Adipose tissue (tissue), 3 donors: ENCODE data around the gene ACAP2. TPM values are rescaled to one million over a fixed set of nuclear protein-coding genes. Genes with fewer than 3 reads are reported as not detected.
"Not testable (repeated sequence)": the region's sequence is repeated elsewhere in the genome, so short reads cannot be mapped to it uniquely, and the experiment has no call there.

ENCODE experiments used
- H3K27ac ChIP-seq: one replicate; pipeline ENCODE4 v1.5.1; 2013; ENCODE audit warnings: low read depth, low read length
- WGBS, 3 donors: extraction: QIAGEN DNeasy Blood & Tissue Kit; methylation state at CpG; one replicate each; pipeline ENCODE4 v1.1.7; 2013; 5-methylcytosine and 5-hydroxymethylcytosine counted together
- polyA plus RNA-seq, 3 donors: library from polyadenylated mRNA; stranded (reverse); fragments of 200-250 nt; gene quantifications; one replicate each; pipeline ENCODE4 v1.2.3, GENCODE V29; 2013
- donor health status: healthy with polysubstance abuse.
- donor health status: Bipolar disorder and iron deficiency.
- donor health status: healthy.

Gene ACAP2
- polyA plus RNA-seq, 3 donors = 4.6 to 11.9 (median 9.9) TPM

- H3K27ac ChIP-seq = no peak overlapping the region
- WGBS, 3 donors = 85 to 92% (median 92%) methylated on average over 5 of the region's 5 CpGs
These were observed 40.9 kb downstream of the ACAP2 start for GRCh38 chr3:195401943-195402342.

- 87 to 95% (median 90%) methylated on average over 6 of the region's 6 CpGs for WGBS, 3 donors
- H3K27ac ChIP-seq = not testable (repeated sequence)
These were observed 44.4 kb downstream of the ACAP2 start for GRCh38 chr3:195398460-195398859.

GRCh38 chr3:195397524-195397923 lies 45.3 kb downstream of the ACAP2 start:
- H3K27ac ChIP-seq = no peak overlapping the region
- 63 to 78% (median 77%) methylated on average over 3 of the region's 3 CpGs for WGBS, 3 donors

GRCh38 chr3:195395208-195395816 lies 47.5 kb downstream of the ACAP2 start:
- WGBS, 3 donors = 94 to 99% (median 97%) methylated on average over 4 of the region's 4 CpGs
- no peak overlapping the region for H3K27ac ChIP-seq

GRCh38 chr3:195394700-195395099 lies 48.1 kb downstream of the ACAP2 start:
- WGBS, 3 donors = 73 to 87% (median 83%) methylated on average over 3 of the region's 3 CpGs
- H3K27ac ChIP-seq = no peak overlapping the region

- 88 to 95% (median 90%) methylated on average over 7 of the region's 7 CpGs for whole genome bisulfite sequencing, 3 donors
- no peak overlapping the region for H3K27ac ChIP-seq
These were observed 48.8 kb downstream of the ACAP2 start for GRCh38 chr3:195394024-195394423.

- WGBS, 3 donors = 73 to 98% (median 90%) methylated on average over 2 of the region's 2 CpGs
- H3K27ac ChIP-seq = no peak overlapping the region
These were observed 54.4 kb downstream of the ACAP2 start for GRCh38 chr3:195388380-195388779.

- no peak overlapping the region for H3K27ac ChIP-seq
- WGBS, 3 donors = 93 to 97% (median 96%) methylated on average over 3 of the region's 3 CpGs
These were observed 56.1 kb downstream of the ACAP2 start for GRCh38 chr3:195386739-195387138.

- 45 to 74% (median 50%) methylated on average over 2 of the region's 2 CpGs for WGBS, 3 donors
- no peak overlapping the region for H3K27ac ChIP-seq
These were observed 57.3 kb downstream of the ACAP2 start for GRCh38 chr3:195385526-195385925.

GRCh38 chr3:195384952-195385351 lies 57.9 kb downstream of the ACAP2 start:
- H3K27ac ChIP-seq = no peak overlapping the region
- 97 to 100% (median 98%) methylated on average over 1 of the region's 1 CpG for WGBS, 3 donors

- WGBS, 3 donors = 98% methylated on average over 7 of the region's 7 CpGs
These were observed 70.6 kb downstream of the ACAP2 start for GRCh38 chr3:195372220-195372619.

GRCh38 chr3:195366200-195366925 lies 76.5 kb downstream of the ACAP2 start:
- 96 to 98% (median 97%) methylated on average over 5 of the region's 5 CpGs for WGBS, 3 donors
- H3K27ac ChIP-seq = no peak overlapping the region

More at GRCh38 chr3:195372220-195372619, 70.6 kb downstream of the ACAP2 start:
- H3K27ac ChIP-seq = no peak overlapping the region

- 88 to 99% (median 97%) methylated on average over 2 of the region's 2 CpGs for WGBS, 3 donors
- no peak overlapping the region for H3K27ac ChIP-seq
These were observed 77.4 kb downstream of the ACAP2 start for GRCh38 chr3:195365371-195365770.

GRCh38 chr3:195357797-195358196 lies 85.0 kb downstream of the ACAP2 start:
- H3K27ac ChIP-seq = not testable (repeated sequence)
- WGBS, 3 donors = 61 to 82% (median 77%) methylated on average over 2 of the region's 2 CpGs

- 78 to 91% (median 86%) methylated on average over 16 of the region's 16 CpGs for WGBS, 3 donors
- H3K27ac ChIP-seq = no peak overlapping the region
These were observed 86.4 kb downstream of the ACAP2 start for GRCh38 chr3:195356151-195357086.

- 49 to 77% (median 49%) methylated on average over 2 of the region's 2 CpGs for WGBS, 3 donors
- not testable (repeated sequence) for H3K27ac ChIP-seq
These were observed 88.8 kb downstream of the ACAP2 start for GRCh38 chr3:195354009-195354408.

- WGBS, 3 donors = 93 to 97% (median 93%) methylated on average over 4 of the region's 4 CpGs
These were observed 89.8 kb downstream of the ACAP2 start for GRCh38 chr3:195352895-195353488.

GRCh38 chr3:195348426-195349115 lies 94.2 kb downstream of the ACAP2 start:
- H3K27ac ChIP-seq = no peak overlapping the region
- WGBS, 3 donors = 86 to 88% (median 87%) methylated on average over 5 of the region's 5 CpGs

More at GRCh38 chr3:195352895-195353488, 89.8 kb downstream of the ACAP2 start:
- H3K27ac ChIP-seq = no peak overlapping the region
